H4 (cell line): ENCODE data around the gene TMEM259. TPM values are rescaled to one million over a fixed set of nuclear protein-coding genes. Genes with fewer than 3 reads are reported as not detected.

Source experiments
- DNase-seq: peaks from one replicate; pipeline ENCODE4 v3.0.0-alpha.2; 2015; ENCODE audit warnings: low spot score
- total RNA-seq: library from RNA; depleted of rRNA; stranded (reverse); fragments of >200 nt; shearing (Covaris generic); gene quantifications from 2 replicates; pipeline ENCODE4 v1.2.3, GENCODE V29; 2014

TMEM259 gene
- total RNA-seq, 1 experiment from 2014 or later, result 57.0 TPM

- DNase-seq, result no peak
These were observed 32.4 kb downstream of the TMEM259 start for GRCh38 chr19:988510-988909.

GRCh38 chr19:988081-988480 lies 32.8 kb downstream of the TMEM259 start:
- no peak for DNase-seq

- DNase-seq, result no peak
These were observed 34.8 kb downstream of the TMEM259 start for GRCh38 chr19:986083-986482.

GRCh38 chr19:984165-984967 lies 36.6 kb downstream of the TMEM259 start, which contains the start of gene WDR18:
Gene WDR18, plus strand, starts transcription at chr19:984345. Its CDS starts 9 bp downstream, at chr19:984354.
- peak; percentile 86 for DNase-seq

- peak; percentile 43 for DNase-seq
These were observed 38.3 kb downstream of the TMEM259 start for GRCh38 chr19:982567-983170.

GRCh38 chr19:980133-980998 lies 40.6 kb downstream of the TMEM259 start:
- no peak for DNase-seq

- no peak for DNase-seq
These were observed 41.6 kb downstream of the TMEM259 start for GRCh38 chr19:979318-979741.

GRCh38 chr19:977058-977464 lies 43.9 kb downstream of the TMEM259 start:
- no peak for DNase-seq

GRCh38 chr19:976476-976875 lies 44.4 kb downstream of the TMEM259 start:
- no peak for DNase-seq

GRCh38 chr19:974564-975257 lies 46.2 kb downstream of the TMEM259 start:
- no peak for DNase-seq

- no peak for DNase-seq
These were observed 47.0 kb downstream of the TMEM259 start for GRCh38 chr19:973726-974563.

GRCh38 chr19:972281-972680 lies 48.6 kb downstream of the TMEM259 start:
- no peak for DNase-seq

- DNase-seq, result no peak
These were observed 49.1 kb downstream of the TMEM259 start for GRCh38 chr19:971795-972194.

- no peak for DNase-seq
These were observed 50.2 kb downstream of the TMEM259 start for GRCh38 chr19:970695-971094.

GRCh38 chr19:966485-967088 lies 54.3 kb downstream of the TMEM259 start:
- DNase-seq, result no peak

- DNase-seq, result no peak
These were observed 55.9 kb downstream of the TMEM259 start for GRCh38 chr19:964761-965694.

- DNase-seq, result no peak
These were observed 56.8 kb downstream of the TMEM259 start for GRCh38 chr19:964116-964520.

- no peak for DNase-seq
These were observed 57.4 kb downstream of the TMEM259 start for GRCh38 chr19:963486-963951.
